Suprapubic skin (tissue), 4 donors: ENCODE results near the gene AGPAT4. TPM values are rescaled to one million over a fixed set of nuclear protein-coding genes. Genes with fewer than 3 reads are reported as not detected.

Experiments
- DNase-seq, 2 donors: peaks; one replicate each; pipeline ENCODE4 v3.0.0-alpha.2; 2019; ENCODE audit warnings: low spot score in 2 of 2
- H3K27ac ChIP-seq: fragments of 200-600 bp; sonication (generic); one replicate; pipeline ENCODE4 v1.5.1; 2019
- H3K27me3 ChIP-seq: fragments of 200-600 bp; sonication (generic); one replicate; pipeline ENCODE4 v1.5.1; 2019
- H3K36me3 ChIP-seq: fragments of 200-600 bp; sonication (generic); one replicate; pipeline ENCODE4 v1.5.1; 2019
- H3K4me1 ChIP-seq: fragments of 200-600 bp; sonication (generic); one replicate; pipeline ENCODE4 v1.5.1; 2019
- H3K4me3 ChIP-seq: fragments of 200-600 bp; sonication (generic); one replicate; pipeline ENCODE4 v1.5.1; 2019; ENCODE audit warnings: mild to moderate bottlenecking
- H3K9me3 ChIP-seq: fragments of 200-600 bp; sonication (generic); one replicate; pipeline ENCODE4 v1.5.1; 2019
- CTCF ChIP-seq, 2 donors: fragments of 200-600 bp in 1 of 2; fragments of 450-650 bp in 1 of 2; sonication (generic) in 1 of 2; IDR thresholded peaks; one replicate each; pipeline ENCODE4 v1.5.1; 2016 to 2019; ENCODE audit warnings: antibody characterized with exemption in 2 of 2, mild to moderate bottlenecking in 1 of 2, moderate library complexity in 1 of 2
- EP300 ChIP-seq: sonication (generic); formaldehyde crosslinking; IDR thresholded peaks from one replicate; pipeline ENCODE4 v1.6.1; 2017; ENCODE audit warnings: antibody characterized with exemption
- POLR2A ChIP-seq, 2 donors: fragments of 450-650 bp; IDR thresholded peaks; one replicate each; pipeline ENCODE4 v1.6.1; 2017; ENCODE audit warnings: antibody characterized with exemption in 2 of 2, mild to moderate bottlenecking in 2 of 2, moderate library complexity in 2 of 2
- POLR2AphosphoS5 ChIP-seq, 3 donors: sonication (generic); formaldehyde crosslinking; IDR thresholded peaks; one replicate each; pipeline ENCODE4 v1.6.1; 2017; ENCODE audit warnings: antibody characterized with exemption in 3 of 3
- WGBS: methylation state at CpG from one replicate; pipeline ENCODE4 v1.1.5; 2018; 5-methylcytosine and 5-hydroxymethylcytosine counted together
- total RNA-seq, 4 donors: library from RNA; depleted of rRNA; stranded (reverse); fragments of >200 nt; gene quantifications; one replicate each; pipeline ENCODE4 v1.1.0, GENCODE V29; 2016

Gene AGPAT4
- total RNA-seq, 4 donors from 2014 or later = 1.1 to 4.1 (median 2.9) TPM

GRCh38 chr6:161152907-161153662 lies 120.8 kb downstream of the AGPAT4 start:
- Histone ChIP-seq H3K27ac (no peak overlapping the region), H3K27me3 (no peaks in the 10 kb centered on the region), H3K9me3 (no peaks in the 10 kb centered on the region), H3K36me3 (peaks cover 12% of the 10 kb centered on the region), H3K4me3 (no peak overlapping the region), H3K4me1 (no peaks in the 10 kb centered on the region)
- no peak for TF ChIP-seq POLR2AphosphoS5 (IDR thresholded peaks at IDR 0.05)
- no peak for TF ChIP-seq CTCF (IDR thresholded peaks at IDR 0.05)
- no peak for TF ChIP-seq POLR2A (IDR thresholded peaks at IDR 0.05)
- TF ChIP-seq EP300 = no peak
- no peak for DNase-seq
- 93% methylated on average over 17 of the region's 18 CpGs for WGBS

GRCh38 chr6:161152527-161152862 lies 121.4 kb downstream of the AGPAT4 start:
- H3K36me3 ChIP-seq = peaks cover 9% of the 10 kb centered on the region
- DNase-seq = no peak
- TF ChIP-seq POLR2A (IDR thresholded peaks at IDR 0.05) (no peak), CTCF (IDR thresholded peaks at IDR 0.05) (no peak), EP300 (no peak), POLR2AphosphoS5 (IDR thresholded peaks at IDR 0.05) (no peak)
- H3K4me1 ChIP-seq = no peaks in the 10 kb centered on the region
- WGBS = 86% methylated on average over 9 of the region's 9 CpGs
- H3K4me3 ChIP-seq = no peak overlapping the region
- H3K27me3 ChIP-seq = no peaks in the 10 kb centered on the region
- H3K27ac ChIP-seq = no peak overlapping the region
- H3K9me3 ChIP-seq = no peaks in the 10 kb centered on the region

- Histone ChIP-seq H3K4me3 (no peak overlapping the region), H3K27ac (no peak overlapping the region), H3K36me3 (peaks cover 8% of the 10 kb centered on the region), H3K27me3 (no peaks in the 10 kb centered on the region), H3K4me1 (no peaks in the 10 kb centered on the region), H3K9me3 (no peaks in the 10 kb centered on the region)
- no peak for TF ChIP-seq EP300
- TF ChIP-seq POLR2A (IDR thresholded peaks at IDR 0.05) = no peak
- TF ChIP-seq POLR2AphosphoS5 (IDR thresholded peaks at IDR 0.05) = no peak
- no peak for TF ChIP-seq CTCF (IDR thresholded peaks at IDR 0.05)
- WGBS = 92% methylated on average over 15 of the region's 19 CpGs
- DNase-seq = no peak
Observed at GRCh38 chr6:161151660-161152526, 122.0 kb downstream of the AGPAT4 start.

GRCh38 chr6:161151059-161151645 lies 122.7 kb downstream of the AGPAT4 start:
- TF ChIP-seq CTCF (IDR thresholded peaks at IDR 0.05) = no peak
- no peak for TF ChIP-seq POLR2AphosphoS5 (IDR thresholded peaks at IDR 0.05)
- TF ChIP-seq EP300 = no peak
- TF ChIP-seq POLR2A (IDR thresholded peaks at IDR 0.05) = no peak
- H3K27ac ChIP-seq = no peak overlapping the region
- WGBS = 95% methylated on average over 18 of the region's 18 CpGs
- DNase-seq = no peak
- H3K36me3 ChIP-seq = peaks cover 8% of the 10 kb centered on the region
- no peak overlapping the region for H3K4me3 ChIP-seq
- H3K27me3 ChIP-seq = no peaks in the 10 kb centered on the region
- no peaks in the 10 kb centered on the region for H3K9me3 ChIP-seq
- no peaks in the 10 kb centered on the region for H3K4me1 ChIP-seq

- Histone ChIP-seq H3K4me1 (no peaks in the 10 kb centered on the region), H3K9me3 (no peaks in the 10 kb centered on the region), H3K27me3 (no peaks in the 10 kb centered on the region), H3K27ac (no peak overlapping the region), H3K4me3 (no peak overlapping the region), H3K36me3 (peaks cover 8% of the 10 kb centered on the region)
- WGBS = 89% methylated on average over 8 of the region's 8 CpGs
- no peak for TF ChIP-seq POLR2A (IDR thresholded peaks at IDR 0.05)
- TF ChIP-seq CTCF (IDR thresholded peaks at IDR 0.05) = no peak
- TF ChIP-seq EP300 = no peak
- DNase-seq = no peak
Observed at GRCh38 chr6:161150566-161150965, 123.3 kb downstream of the AGPAT4 start.
